ENCODE measurements around the gene CAD. TPM values are rescaled to one million over a fixed set of nuclear protein-coding genes. Genes with fewer than 3 reads are reported as not detected.

The CAD gene
- total RNA-seq, 1 donor from 2014 or later: 60.0 TPM

DNA sequence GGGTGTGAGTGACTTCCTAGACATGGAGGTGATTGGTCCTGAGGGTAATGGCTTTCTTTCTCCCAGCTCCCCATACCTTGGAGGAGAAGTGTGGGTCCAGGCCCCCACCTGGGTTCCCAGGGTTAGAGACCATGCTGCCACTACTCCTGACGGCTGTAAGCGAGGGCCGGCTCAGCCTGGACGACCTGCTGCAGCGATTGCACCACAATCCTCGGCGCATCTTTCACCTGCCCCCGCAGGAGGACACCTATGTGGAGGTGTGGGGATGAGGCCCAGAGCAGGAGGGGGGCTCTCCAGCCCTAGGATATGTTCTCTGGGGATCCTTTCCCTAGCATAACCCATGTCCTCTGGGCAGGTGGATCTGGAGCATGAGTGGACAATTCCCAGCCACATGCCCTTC, 21.8 kb downstream of the CAD start:
- Histone ChIP-seq H3K4me3 (ENCODE audit: low read depth, low read length) (no peak overlapping the region), H3K27me3 (ENCODE audit: control insufficient read depth, insufficient read depth, low read length) (no peaks in the 10 kb centered on the region), H3K36me3 (ENCODE audit: control insufficient read depth, insufficient read depth, low read length) (peaks cover 10% of the 10 kb centered on the region)
- TF ChIP-seq, protein P1, sequence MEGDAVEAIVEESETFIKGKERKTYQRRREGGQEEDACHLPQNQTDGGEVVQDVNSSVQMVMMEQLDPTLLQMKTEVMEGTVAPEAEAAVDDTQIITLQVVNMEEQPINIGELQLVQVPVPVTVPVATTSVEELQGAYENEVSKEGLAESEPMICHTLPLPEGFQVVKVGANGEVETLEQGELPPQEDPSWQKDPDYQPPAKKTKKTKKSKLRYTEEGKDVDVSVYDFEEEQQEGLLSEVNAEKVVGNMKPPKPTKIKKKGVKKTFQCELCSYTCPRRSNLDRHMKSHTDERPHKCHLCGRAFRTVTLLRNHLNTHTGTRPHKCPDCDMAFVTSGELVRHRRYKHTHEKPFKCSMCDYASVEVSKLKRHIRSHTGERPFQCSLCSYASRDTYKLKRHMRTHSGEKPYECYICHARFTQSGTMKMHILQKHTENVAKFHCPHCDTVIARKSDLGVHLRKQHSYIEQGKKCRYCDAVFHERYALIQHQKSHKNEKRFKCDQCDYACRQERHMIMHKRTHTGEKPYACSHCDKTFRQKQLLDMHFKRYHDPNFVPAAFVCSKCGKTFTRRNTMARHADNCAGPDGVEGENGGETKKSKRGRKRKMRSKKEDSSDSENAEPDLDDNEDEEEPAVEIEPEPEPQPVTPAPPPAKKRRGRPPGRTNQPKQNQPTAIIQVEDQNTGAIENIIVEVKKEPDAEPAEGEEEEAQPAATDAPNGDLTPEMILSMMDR (IDR thresholded peaks at IDR 0.05; ENCODE audit: insufficient read depth, low read length, poor library complexity, severe bottlenecking): no peak
- DNase-seq (ENCODE audit: low read depth): no peak

DNA sequence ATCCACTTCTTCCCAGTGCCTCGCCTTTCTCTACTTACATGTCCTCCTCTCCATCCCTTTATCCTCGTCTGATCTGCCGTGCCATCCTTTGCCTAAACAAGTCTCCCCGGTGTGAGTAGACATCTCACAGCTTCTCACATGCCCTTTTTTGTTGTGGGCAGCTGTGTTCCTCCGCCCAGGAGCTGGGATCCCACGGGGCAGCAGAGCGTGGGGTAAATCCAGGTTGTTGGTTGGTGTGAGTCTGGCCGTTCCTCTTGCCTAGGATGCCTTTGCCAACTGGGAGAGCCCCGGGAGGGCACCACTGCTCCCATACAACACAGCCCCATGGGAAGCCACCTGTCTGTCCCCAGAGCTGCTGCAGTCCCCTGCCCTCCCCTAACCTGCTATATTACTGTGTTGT, 23.2 kb downstream of the CAD start:
- DNase-seq (ENCODE audit: low read depth): no peak
- TF ChIP-seq, protein P1 (IDR thresholded peaks at IDR 0.05; ENCODE audit: insufficient read depth, low read length, poor library complexity, severe bottlenecking): no peak
- Histone ChIP-seq H3K27me3 (ENCODE audit: control insufficient read depth, insufficient read depth, low read length) (no peaks in the 10 kb centered on the region), H3K36me3 (ENCODE audit: control insufficient read depth, insufficient read depth, low read length) (peaks cover 8% of the 10 kb centered on the region), H3K4me3 (ENCODE audit: low read depth, low read length) (no peak overlapping the region)

DNA sequence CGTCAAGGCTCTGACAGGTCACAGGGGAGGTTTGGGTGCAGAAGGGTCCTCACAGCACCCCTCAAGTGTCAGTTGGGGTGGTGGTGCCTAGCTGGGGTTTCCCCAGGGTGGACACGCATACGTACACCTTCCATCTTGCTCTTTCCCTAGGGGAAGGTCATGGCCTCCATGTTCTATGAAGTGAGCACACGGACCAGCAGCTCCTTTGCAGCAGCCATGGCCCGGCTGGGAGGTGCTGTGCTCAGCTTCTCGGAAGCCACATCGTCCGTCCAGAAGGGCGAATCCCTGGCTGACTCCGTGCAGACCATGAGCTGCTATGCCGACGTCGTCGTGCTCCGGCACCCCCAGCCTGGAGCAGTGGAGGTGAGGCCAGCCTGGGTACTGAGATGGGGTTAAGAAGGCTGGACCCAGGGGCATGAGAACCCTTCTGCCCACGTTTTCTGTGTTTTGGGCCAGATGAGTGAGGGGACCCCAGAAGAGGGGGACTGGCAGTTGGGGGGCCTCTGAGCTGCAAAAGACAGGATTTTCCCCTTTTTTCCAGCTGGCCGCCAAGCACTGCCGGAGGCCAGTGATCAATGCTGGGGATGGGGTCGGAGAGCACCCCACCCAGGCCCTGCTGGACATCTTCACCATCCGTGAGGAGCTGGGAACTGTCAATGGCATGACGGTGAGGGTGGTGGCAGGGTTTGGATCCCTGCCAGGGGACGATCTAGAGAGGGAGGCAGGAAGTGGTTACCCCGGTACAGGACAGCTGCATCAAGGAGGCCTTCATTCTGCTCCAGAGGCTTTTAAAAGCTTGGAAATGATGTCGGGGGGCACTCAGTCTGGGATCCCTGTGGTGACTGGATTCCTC, 24.8 kb downstream of the CAD start:
- DNase-seq (ENCODE audit: low read depth): no peak
- Histone ChIP-seq H3K27me3 (ENCODE audit: control insufficient read depth, insufficient read depth, low read length) (no peaks in the 10 kb centered on the region), H3K36me3 (ENCODE audit: control insufficient read depth, insufficient read depth, low read length) (peaks cover 8% of the 10 kb centered on the region), H3K4me3 (ENCODE audit: low read depth, low read length) (no peak overlapping the region)
- TF ChIP-seq, protein P1 (IDR thresholded peaks at IDR 0.05; ENCODE audit: insufficient read depth, low read length, poor library complexity, severe bottlenecking): no peak

DNA sequence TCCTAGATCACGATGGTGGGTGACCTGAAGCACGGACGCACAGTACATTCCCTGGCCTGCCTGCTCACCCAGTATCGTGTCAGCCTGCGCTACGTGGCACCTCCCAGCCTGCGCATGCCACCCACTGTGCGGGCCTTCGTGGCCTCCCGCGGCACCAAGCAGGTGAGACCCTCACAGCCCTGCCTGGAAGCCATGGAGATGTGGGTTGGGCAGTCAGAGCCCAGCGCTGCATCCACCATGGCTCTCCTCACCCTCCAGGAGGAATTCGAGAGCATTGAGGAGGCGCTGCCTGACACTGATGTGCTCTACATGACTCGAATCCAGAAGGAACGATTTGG, 25.4 kb downstream of the CAD start:
- DNase-seq (ENCODE audit: low read depth): no peak
- H3K36me3 ChIP-seq (ENCODE audit: control insufficient read depth, insufficient read depth, low read length): peaks cover 8% of the 10 kb centered on the region
- H3K27me3 ChIP-seq (ENCODE audit: control insufficient read depth, insufficient read depth, low read length): no peaks in the 10 kb centered on the region
- TF ChIP-seq, protein P1 (IDR thresholded peaks at IDR 0.05; ENCODE audit: insufficient read depth, low read length, poor library complexity, severe bottlenecking): no peak
- H3K4me3 ChIP-seq (ENCODE audit: low read depth, low read length): no peak overlapping the region

DNA sequence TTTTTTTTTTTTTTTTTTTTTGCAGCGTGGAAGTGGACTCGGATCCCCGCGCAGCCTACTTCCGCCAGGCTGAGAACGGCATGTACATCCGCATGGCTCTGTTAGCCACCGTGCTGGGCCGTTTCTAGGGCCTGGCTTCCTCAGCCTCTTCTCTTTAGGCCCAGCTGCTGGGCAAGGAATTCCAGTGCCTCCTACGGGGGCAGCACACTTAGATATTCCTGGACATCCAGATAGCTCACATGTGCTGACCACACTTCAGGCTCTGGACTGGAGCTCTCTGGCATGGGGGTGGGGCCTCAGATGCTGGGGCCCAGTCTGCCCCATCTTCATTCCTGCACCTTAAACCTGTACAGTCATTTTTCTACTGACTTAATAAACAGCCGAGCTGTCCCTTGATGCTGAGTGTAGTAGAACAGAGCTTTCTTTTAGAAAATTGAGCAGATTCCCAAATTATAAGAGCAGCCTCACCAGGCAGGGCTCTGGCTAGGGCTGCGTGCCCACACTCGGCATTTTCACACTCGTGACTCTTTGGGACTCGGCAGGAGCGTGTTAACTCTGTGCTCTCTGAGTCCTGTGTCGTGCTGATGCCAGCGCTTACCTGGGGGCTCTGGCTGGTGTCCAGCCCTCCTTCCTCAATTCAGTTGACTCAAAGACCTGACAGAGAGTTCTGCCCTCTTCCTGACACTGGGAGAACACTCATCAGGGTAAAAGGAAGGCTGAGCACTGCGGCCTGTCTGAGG, 26.4 kb downstream of the CAD start:
- TF ChIP-seq, protein P1 (IDR thresholded peaks at IDR 0.05; ENCODE audit: insufficient read depth, low read length, poor library complexity, severe bottlenecking): no peak
- no peak overlapping the region for H3K4me3 ChIP-seq (ENCODE audit: low read depth, low read length)
- H3K27me3 ChIP-seq (ENCODE audit: control insufficient read depth, insufficient read depth, low read length): no peaks in the 10 kb centered on the region
- peaks cover 7% of the 10 kb centered on the region for H3K36me3 ChIP-seq (ENCODE audit: control insufficient read depth, insufficient read depth, low read length)
- no peak for DNase-seq (ENCODE audit: low read depth)
